NCI-H187 treated with DMSO at 0.1 percent for 48 hours (cell line): ENCODE results near the gene FOXO1.

Source experiments
- DNase-seq: peaks from one replicate; lab custom pipeline; 2025; lab: John Stamatoyannopoulos, UW

FOXO1 gene

DNA sequence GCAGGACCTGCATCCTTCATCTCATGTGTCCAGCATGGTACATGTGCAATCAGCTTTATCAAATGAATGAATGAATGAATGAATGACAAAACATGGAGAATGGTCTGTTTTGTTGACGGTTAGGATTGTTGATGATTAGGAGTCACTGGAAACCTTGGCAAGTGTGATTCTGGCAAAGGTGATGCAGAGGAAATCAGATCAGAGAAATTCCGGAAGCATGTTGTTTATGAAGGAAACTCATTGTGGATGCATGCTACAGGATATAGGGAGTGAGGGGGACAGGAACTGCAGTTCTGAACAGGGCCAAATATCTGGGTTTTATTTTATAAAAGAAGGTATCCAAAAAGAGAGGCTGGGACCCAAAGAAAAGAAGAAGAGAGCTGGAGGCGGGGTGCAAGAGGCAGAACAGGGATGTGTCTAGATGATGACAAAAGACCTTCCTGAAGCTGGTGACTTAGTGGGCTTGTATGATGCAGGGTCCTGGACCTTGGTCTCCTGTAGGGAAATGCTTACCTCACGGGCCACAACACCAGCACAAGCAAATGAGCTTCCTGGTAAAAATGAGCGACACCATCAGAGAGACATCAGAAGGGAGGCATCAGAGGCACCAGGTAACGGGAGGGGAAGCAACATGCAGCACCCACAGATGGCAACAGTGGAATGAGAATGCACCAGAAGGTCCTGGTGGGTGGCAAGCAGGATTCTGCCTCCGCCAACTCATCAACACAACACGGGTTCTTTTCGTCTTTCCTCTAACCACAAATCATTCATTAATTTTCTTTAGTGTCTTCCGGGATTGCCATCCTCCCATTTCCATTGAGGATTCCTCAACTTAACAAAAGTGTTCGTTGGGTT, 159.6 kb downstream of the FOXO1 start:
- DNase-seq = no peak
